ENCODE measurements around the gene MPPED1. TPM values are rescaled to one million over a fixed set of nuclear protein-coding genes. Genes with fewer than 3 reads are reported as not detected.

The MPPED1 gene
- total and polyA plus RNA-seq, 4 donors, result 0.89 to 6.5 (median 4.1) TPM

GRCh38 chr22:43467216-43467940, 55.6 kb downstream of the MPPED1 start:
- H3K9me3 ChIP-seq (ENCODE audit: control insufficient read depth in 4 of 4, low read length in 3 of 4), result peaks cover 0 to 1% (median 0%) of the 10 kb centered on the region in 4 donors
- H3K9ac ChIP-seq (ENCODE audit: low read depth in 1 of 2, low read length in 2 of 2), result no peak overlapping the region
- TF ChIP-seq HNF4A (conservative IDR thresholded peaks at IDR 0.05) (peak in 1 of 2 donors; percentile 18), RAD21 (IDR thresholded peaks at IDR 0.05) (no peak)
- no peaks in the 10 kb centered on the region for H3K36me3 ChIP-seq (ENCODE audit: control insufficient read depth in 4 of 4, insufficient read depth in 3 of 4, low read depth in 1 of 4, low read length in 3 of 4)
- no peak for DNase-seq (ENCODE audit: low spot score)
- peaks cover 0 to 5% (median 2%) of the 10 kb centered on the region in 4 donors for H3K4me1 ChIP-seq (ENCODE audit: control insufficient read depth in 4 of 4, insufficient read depth in 4 of 4, low read length in 3 of 4)
- H3K27me3 ChIP-seq (ENCODE audit: control insufficient read depth in 4 of 4, insufficient read depth in 4 of 4, low read length in 3 of 4), result no peaks in the 10 kb centered on the region
- H3K27ac ChIP-seq (ENCODE audit: low read depth in 1 of 2, low read length in 2 of 2), result no peak overlapping the region
- H3K4me3 ChIP-seq (ENCODE audit: low read depth in 1 of 3, low read length in 3 of 3), result no peak overlapping the region
- WGBS, result 70% methylated on average over 21 of the region's 21 CpGs

DNA sequence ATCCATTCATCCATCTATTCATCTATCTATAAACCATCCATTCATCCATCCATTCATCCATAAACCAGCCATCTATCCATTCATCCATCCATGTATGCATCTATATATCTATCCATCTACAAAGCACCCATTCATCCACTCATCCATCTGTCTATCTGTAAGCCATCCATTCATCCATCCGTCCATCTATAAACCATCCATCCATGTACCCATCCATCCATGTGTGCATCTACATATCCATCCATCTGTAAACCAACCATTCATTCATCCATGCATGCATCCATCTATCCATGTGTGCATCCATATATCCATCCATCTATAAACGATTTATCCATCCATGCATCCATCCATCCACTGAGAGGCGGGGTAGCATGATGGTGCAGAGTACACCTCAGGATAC, 58.4 kb downstream of the MPPED1 start:
- H3K27ac ChIP-seq (ENCODE audit: low read depth in 1 of 2, low read length in 2 of 2), result no peak overlapping the region
- no peaks in the 10 kb centered on the region for H3K36me3 ChIP-seq (ENCODE audit: control insufficient read depth in 4 of 4, insufficient read depth in 3 of 4, low read depth in 1 of 4, low read length in 3 of 4)
- no peak overlapping the region for H3K4me3 ChIP-seq (ENCODE audit: low read depth in 1 of 3, low read length in 3 of 3)
- TF ChIP-seq HNF4A (conservative IDR thresholded peaks at IDR 0.05) (no peak), RXRA (IDR thresholded peaks at IDR 0.05) (no peak), EGR1 (IDR thresholded peaks at IDR 0.05; ENCODE audit: low read depth in 2 of 2) (no peak)
- TF ChIP-seq, protein P1, sequence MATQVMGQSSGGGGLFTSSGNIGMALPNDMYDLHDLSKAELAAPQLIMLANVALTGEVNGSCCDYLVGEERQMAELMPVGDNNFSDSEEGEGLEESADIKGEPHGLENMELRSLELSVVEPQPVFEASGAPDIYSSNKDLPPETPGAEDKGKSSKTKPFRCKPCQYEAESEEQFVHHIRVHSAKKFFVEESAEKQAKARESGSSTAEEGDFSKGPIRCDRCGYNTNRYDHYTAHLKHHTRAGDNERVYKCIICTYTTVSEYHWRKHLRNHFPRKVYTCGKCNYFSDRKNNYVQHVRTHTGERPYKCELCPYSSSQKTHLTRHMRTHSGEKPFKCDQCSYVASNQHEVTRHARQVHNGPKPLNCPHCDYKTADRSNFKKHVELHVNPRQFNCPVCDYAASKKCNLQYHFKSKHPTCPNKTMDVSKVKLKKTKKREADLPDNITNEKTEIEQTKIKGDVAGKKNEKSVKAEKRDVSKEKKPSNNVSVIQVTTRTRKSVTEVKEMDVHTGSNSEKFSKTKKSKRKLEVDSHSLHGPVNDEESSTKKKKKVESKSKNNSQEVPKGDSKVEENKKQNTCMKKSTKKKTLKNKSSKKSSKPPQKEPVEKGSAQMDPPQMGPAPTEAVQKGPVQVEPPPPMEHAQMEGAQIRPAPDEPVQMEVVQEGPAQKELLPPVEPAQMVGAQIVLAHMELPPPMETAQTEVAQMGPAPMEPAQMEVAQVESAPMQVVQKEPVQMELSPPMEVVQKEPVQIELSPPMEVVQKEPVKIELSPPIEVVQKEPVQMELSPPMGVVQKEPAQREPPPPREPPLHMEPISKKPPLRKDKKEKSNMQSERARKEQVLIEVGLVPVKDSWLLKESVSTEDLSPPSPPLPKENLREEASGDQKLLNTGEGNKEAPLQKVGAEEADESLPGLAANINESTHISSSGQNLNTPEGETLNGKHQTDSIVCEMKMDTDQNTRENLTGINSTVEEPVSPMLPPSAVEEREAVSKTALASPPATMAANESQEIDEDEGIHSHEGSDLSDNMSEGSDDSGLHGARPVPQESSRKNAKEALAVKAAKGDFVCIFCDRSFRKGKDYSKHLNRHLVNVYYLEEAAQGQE (IDR thresholded peaks at IDR 0.05), result no peak
- TF ChIP-seq, protein P2, sequence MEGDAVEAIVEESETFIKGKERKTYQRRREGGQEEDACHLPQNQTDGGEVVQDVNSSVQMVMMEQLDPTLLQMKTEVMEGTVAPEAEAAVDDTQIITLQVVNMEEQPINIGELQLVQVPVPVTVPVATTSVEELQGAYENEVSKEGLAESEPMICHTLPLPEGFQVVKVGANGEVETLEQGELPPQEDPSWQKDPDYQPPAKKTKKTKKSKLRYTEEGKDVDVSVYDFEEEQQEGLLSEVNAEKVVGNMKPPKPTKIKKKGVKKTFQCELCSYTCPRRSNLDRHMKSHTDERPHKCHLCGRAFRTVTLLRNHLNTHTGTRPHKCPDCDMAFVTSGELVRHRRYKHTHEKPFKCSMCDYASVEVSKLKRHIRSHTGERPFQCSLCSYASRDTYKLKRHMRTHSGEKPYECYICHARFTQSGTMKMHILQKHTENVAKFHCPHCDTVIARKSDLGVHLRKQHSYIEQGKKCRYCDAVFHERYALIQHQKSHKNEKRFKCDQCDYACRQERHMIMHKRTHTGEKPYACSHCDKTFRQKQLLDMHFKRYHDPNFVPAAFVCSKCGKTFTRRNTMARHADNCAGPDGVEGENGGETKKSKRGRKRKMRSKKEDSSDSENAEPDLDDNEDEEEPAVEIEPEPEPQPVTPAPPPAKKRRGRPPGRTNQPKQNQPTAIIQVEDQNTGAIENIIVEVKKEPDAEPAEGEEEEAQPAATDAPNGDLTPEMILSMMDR (IDR thresholded peaks at IDR 0.05; ENCODE audit: low read depth, low read length, missing input control), result no peak
- H3K27me3 ChIP-seq (ENCODE audit: control insufficient read depth in 4 of 4, insufficient read depth in 4 of 4, low read length in 3 of 4), result no peaks in the 10 kb centered on the region
- no peaks in the 10 kb centered on the region for H3K9me3 ChIP-seq (ENCODE audit: control insufficient read depth in 4 of 4, low read length in 3 of 4)
- DNase-seq (ENCODE audit: low spot score), result no peak
- H3K9ac ChIP-seq (ENCODE audit: low read depth in 1 of 2, low read length in 2 of 2), result no peak overlapping the region
- 92% methylated on average over 3 of the region's 3 CpGs for WGBS
- peaks cover 3 to 14% (median 4%) of the 10 kb centered on the region in 4 donors for H3K4me1 ChIP-seq (ENCODE audit: control insufficient read depth in 4 of 4, insufficient read depth in 4 of 4, low read length in 3 of 4)

- no peaks in the 10 kb centered on the region for H3K36me3 ChIP-seq (ENCODE audit: control insufficient read depth in 4 of 4, insufficient read depth in 3 of 4, low read depth in 1 of 4, low read length in 3 of 4)
- DNase-seq (ENCODE audit: low spot score), result no peak
- H3K9me3 ChIP-seq (ENCODE audit: control insufficient read depth in 4 of 4, low read length in 3 of 4), result no peaks in the 10 kb centered on the region
- peaks cover 3 to 20% (median 7%) of the 10 kb centered on the region in 4 donors for H3K4me1 ChIP-seq (ENCODE audit: control insufficient read depth in 4 of 4, insufficient read depth in 4 of 4, low read length in 3 of 4)
- 91% methylated on average over 10 of the region's 10 CpGs for WGBS
- H3K9ac ChIP-seq (ENCODE audit: low read depth in 1 of 2, low read length in 2 of 2), result no peak overlapping the region
- H3K27me3 ChIP-seq (ENCODE audit: control insufficient read depth in 4 of 4, insufficient read depth in 4 of 4, low read length in 3 of 4), result no peaks in the 10 kb centered on the region
- H3K4me3 ChIP-seq (ENCODE audit: low read depth in 1 of 3, low read length in 3 of 3), result no peak overlapping the region
- TF ChIP-seq FOXA1 (IDR thresholded peaks at IDR 0.05) (no peak), HNF4A (conservative IDR thresholded peaks at IDR 0.05) (no peak), RAD21 (IDR thresholded peaks at IDR 0.05) (no peak), HNF4G (IDR thresholded peaks at IDR 0.05) (no peak), TAF1 (conservative IDR thresholded peaks at IDR 0.05) (no peak), NR2F2 (IDR thresholded peaks at IDR 0.05) (no peak), GABPA (IDR thresholded peaks at IDR 0.05 in 1 of 2, conservative IDR thresholded peaks at IDR 0.05 in 1 of 2) (no peak), FOXA2 (IDR thresholded peaks at IDR 0.05) (no peak), EGR1 (IDR thresholded peaks at IDR 0.05; ENCODE audit: low read depth in 2 of 2) (no peak), RXRA (IDR thresholded peaks at IDR 0.05) (no peak)
- TF ChIP-seq, protein P3, sequence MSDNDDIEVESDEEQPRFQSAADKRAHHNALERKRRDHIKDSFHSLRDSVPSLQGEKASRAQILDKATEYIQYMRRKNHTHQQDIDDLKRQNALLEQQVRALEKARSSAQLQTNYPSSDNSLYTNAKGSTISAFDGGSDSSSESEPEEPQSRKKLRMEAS (IDR thresholded peaks at IDR 0.05), result no peak
- TF ChIP-seq, protein P4, sequence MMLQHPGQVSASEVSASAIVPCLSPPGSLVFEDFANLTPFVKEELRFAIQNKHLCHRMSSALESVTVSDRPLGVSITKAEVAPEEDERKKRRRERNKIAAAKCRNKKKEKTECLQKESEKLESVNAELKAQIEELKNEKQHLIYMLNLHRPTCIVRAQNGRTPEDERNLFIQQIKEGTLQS (IDR thresholded peaks at IDR 0.05), result no peak
- TF ChIP-seq, protein P1 (IDR thresholded peaks at IDR 0.05), result no peak
- H3K27ac ChIP-seq (ENCODE audit: low read depth in 1 of 2, low read length in 2 of 2), result no peak overlapping the region
These were observed 59.2 kb downstream of the MPPED1 start for GRCh38 chr22:43470941-43471585.

Data from liver (tissue), 9 donors.